GM23338 (cell line): ENCODE data around the gene ATP2A3. TPM values are rescaled to one million over a fixed set of nuclear protein-coding genes. Genes with fewer than 3 reads are reported as not detected.

Experiments
- ATAC-seq: fragments of 200-7000 bp; cut with Tn5 transposase; 3 replicates; pipeline ENCODE4 v1.9.1; 2020
- DNase-seq: peaks from one replicate; pipeline ENCODE4 v3.0.0-alpha.2; 2015; ENCODE audit warnings: low spot score
- H2AFZ ChIP-seq: fragments of 200-600 bp; sonication (generic); 2 replicates; pipeline ENCODE4 v1.8.0; 2016; ENCODE audit warnings: antibody characterized with exemption, mild to moderate bottlenecking, moderate library complexity
- H3F3A ChIP-seq: fragments of 200-600 bp; sonication (generic); replicated peaks from 2 replicates; pipeline ENCODE4 v1.8.0; 2017; ENCODE audit warnings: antibody characterized with exemption, mixed run types, low read depth
- H3K27ac ChIP-seq: fragments of 200-600 bp; sonication (generic); 2 replicates; pipeline ENCODE4 v1.6.1; 2016; ENCODE audit warnings: low read depth
- H3K27me3 ChIP-seq: fragments of 200-600 bp; sonication (generic); 2 replicates; pipeline ENCODE4 v1.8.0; 2016; ENCODE audit warnings: mild to moderate bottlenecking, mixed run types, moderate library complexity; ENCODE audit not compliant: insufficient read depth
- H3K36me3 ChIP-seq: fragments of 200-600 bp; sonication (generic); 2 replicates; pipeline ENCODE4 v1.8.0; 2016; ENCODE audit warnings: mild to moderate bottlenecking; ENCODE audit not compliant: insufficient read depth
- H3K4me1 ChIP-seq: fragments of 200-600 bp; sonication (generic); 2 replicates; pipeline ENCODE4 v1.8.0; 2016; ENCODE audit warnings: mild to moderate bottlenecking, moderate library complexity; ENCODE audit not compliant: insufficient read depth
- H3K4me2 ChIP-seq: fragments of 200-600 bp; sonication (generic); 2 replicates; pipeline ENCODE4 v1.7.1; 2017; ENCODE audit warnings: mixed run types
- H3K4me3 ChIP-seq: fragments of 200-600 bp; sonication (generic); 2 replicates; pipeline ENCODE4 v1.6.1; 2016; ENCODE audit warnings: mixed run types
- H3K79me2 ChIP-seq: fragments of 200-600 bp; sonication (generic); replicated peaks from 2 replicates; pipeline ENCODE4 v1.8.0; 2017; ENCODE audit warnings: mild to moderate bottlenecking; ENCODE audit not compliant: insufficient read depth
- H3K9me2 ChIP-seq: fragments of 200-600 bp; sonication (generic); 2 replicates; pipeline ENCODE4 v1.8.0; 2017; ENCODE audit not compliant: insufficient read depth
- H4K20me1 ChIP-seq: fragments of 200-600 bp; sonication (generic); replicated peaks from 2 replicates; pipeline ENCODE4 v1.8.0; 2017; ENCODE audit warnings: mild to moderate bottlenecking; ENCODE audit not compliant: insufficient read depth
- H3K27ac Mint-ChIP-seq: 2 replicates; pipeline ENCODE4 v1.8.0; 2020; ENCODE audit warnings: inconsistent platforms, mild to moderate bottlenecking, moderate library complexity, mixed read lengths
- H3K27me3 Mint-ChIP-seq: 3 replicates; pipeline ENCODE4 v1.8.0; 2022; ENCODE audit warnings: low read depth, mild to moderate bottlenecking, moderate library complexity, mixed read lengths, inconsistent platforms; ENCODE audit not compliant: insufficient read depth, poor library complexity
- H3K36me3 Mint-ChIP-seq: 3 replicates; pipeline ENCODE4 v1.8.0; 2021; ENCODE audit warnings: low read depth, mild to moderate bottlenecking, inconsistent platforms, moderate library complexity, mixed read lengths
- H3K4me1 Mint-ChIP-seq: 3 replicates; pipeline ENCODE4 v1.8.0; 2020; ENCODE audit warnings: mild to moderate bottlenecking, inconsistent platforms, mixed read lengths
- H3K4me3 Mint-ChIP-seq: 3 replicates; pipeline ENCODE4 v1.8.0; 2021; ENCODE audit warnings: moderate library complexity, mild to moderate bottlenecking, inconsistent platforms, mixed read lengths
- H3K9me3 Mint-ChIP-seq: 3 replicates; pipeline ENCODE4 v1.8.0; 2020; ENCODE audit warnings: moderate library complexity, mild to moderate bottlenecking, inconsistent platforms, mixed read lengths
- CREB1 ChIP-seq: fragments of 250-450 bp; sonication (Bioruptor Pico); IDR thresholded peaks from 2 replicates; pipeline ENCODE4 v1.5.0; 2020; ENCODE audit warnings: low read depth, mild to moderate bottlenecking, moderate library complexity
- CTCF ChIP-seq, 2 experiments: fragments of 200-600 bp in 1 of 2; sonication (generic) in 1 of 2; conservative IDR thresholded peaks; 2 replicates each; pipeline versions ENCODE4 v1.5.1 to v1.6.1; 2016 to 2017; ENCODE audit warnings: antibody characterized with exemption in 2 of 2, low read depth in 2 of 2, mild to moderate bottlenecking in 2 of 2, moderate library complexity in 1 of 2
- EZH2phosphoT487 ChIP-seq: fragments of 200-600 bp; sonication (generic); IDR thresholded peaks from one replicate; pipeline ENCODE4 v1.8.1; 2018; ENCODE audit warnings: antibody characterized with exemption; ENCODE audit not compliant: unreplicated experiment
- JUNB ChIP-seq: IDR thresholded peaks from one replicate; pipeline ENCODE4 v1.6.1; 2016; ENCODE audit warnings: antibody characterized with exemption; ENCODE audit not compliant: unreplicated experiment
- NANOG ChIP-seq: IDR thresholded peaks from 2 replicates; pipeline ENCODE4 v1.6.1; 2016; ENCODE audit warnings: antibody characterized with exemption, borderline replicate concordance
- POLR2AphosphoS5 ChIP-seq: IDR thresholded peaks from 2 replicates; pipeline ENCODE4 v1.6.1; 2016; ENCODE audit warnings: antibody characterized with exemption, low read depth
- REST ChIP-seq: IDR thresholded peaks from one replicate; pipeline ENCODE4 v1.6.1; 2018; ENCODE audit warnings: antibody characterized with exemption; ENCODE audit not compliant: unreplicated experiment
- STAT1 ChIP-seq: IDR thresholded peaks from one replicate; pipeline ENCODE4 v1.6.1; 2016; ENCODE audit warnings: antibody characterized with exemption; ENCODE audit not compliant: unreplicated experiment
- ZNF114 ChIP-seq: fragments of 250-450 bp; sonication (Bioruptor Pico); IDR thresholded peaks from 2 replicates; pipeline ENCODE4 v1.5.0; 2020; ENCODE audit warnings: mild to moderate bottlenecking, moderate library complexity
- ZNF331 ChIP-seq: fragments of 250-450 bp; sonication (Bioruptor Pico); IDR thresholded peaks from 2 replicates; pipeline ENCODE4 v1.5.0; 2020; ENCODE audit warnings: low read depth, mild to moderate bottlenecking, moderate library complexity
- ZNF462 ChIP-seq: fragments of 250-450 bp; sonication (Bioruptor Pico); IDR thresholded peaks from 2 replicates; pipeline ENCODE4 v1.5.0; 2020; ENCODE audit warnings: mild to moderate bottlenecking, moderate library complexity
- polyA plus RNA-seq: library from polyadenylated mRNA; unstranded; fragments of >200 nt; fragmentation: Nextera tagmentation; extraction: Ambion mirVana; gene quantifications from 2 replicates; pipeline ENCODE4 v1.2.1, GENCODE V29; 2016
- total RNA-seq: library from RNA; depleted of rRNA; stranded (reverse); fragments of >200 nt; shearing (Covaris generic); gene quantifications from 2 replicates; pipeline ENCODE4 v1.2.3, GENCODE V29; 2014

ATP2A3 gene
- total and polyA plus RNA-seq, 2 experiments from 2014 or later: 9.6 to 35.2 TPM

- H3K36me3 Mint-ChIP-seq: peaks cover 8% of the 10 kb centered on the region
- H3K4me1 Mint-ChIP-seq: peaks cover 30% of the 10 kb centered on the region
- peaks cover 9% of the 10 kb centered on the region for H3K9me3 Mint-ChIP-seq
- H3K4me2 ChIP-seq: no peak overlapping the region
- H3F3A ChIP-seq: 0 out of 2 replicates have a peak, but pooled peaks cover 3% of the 10 kb centered on the region
- no peaks in the 10 kb centered on the region for H3K9me2 ChIP-seq
- TF ChIP-seq CREB1 (CRISPR knock-in tag): no peak
- no peak for TF ChIP-seq REST
- no peak for TF ChIP-seq EZH2phosphoT487
- TF ChIP-seq ZNF462: no peak
- no peak for TF ChIP-seq CTCF (conservative IDR thresholded peaks at IDR 0.05; ENCODE audit: low read depth in 2 of 2)
- no peak for TF ChIP-seq POLR2AphosphoS5
- no peak for TF ChIP-seq ZNF331 (CRISPR knock-in tag)
- TF ChIP-seq ZNF114 (CRISPR knock-in tag): no peak
- TF ChIP-seq NANOG: no peak
- TF ChIP-seq JUNB: no peak
- TF ChIP-seq STAT1: no peak
- H3K36me3 ChIP-seq: no peaks in the 10 kb centered on the region
- H2AFZ ChIP-seq: no peak overlapping the region
- DNase-seq: no peak
- H3K4me3 ChIP-seq: no peak overlapping the region
- no peaks in the 10 kb centered on the region; the same call in 1 of the 2 replicates for H4K20me1 ChIP-seq
- no peak for ATAC-seq
- no peaks in the 10 kb centered on the region for H3K27me3 ChIP-seq
- peaks cover 23% of the 10 kb centered on the region for H3K27me3 Mint-ChIP-seq
- no peak overlapping the region for H3K4me3 Mint-ChIP-seq
- H3K27ac Mint-ChIP-seq: no peak overlapping the region
- H3K4me1 ChIP-seq: peaks cover 18% of the 10 kb centered on the region
- H3K79me2 ChIP-seq: no peaks in the 10 kb centered on the region
- H3K27ac ChIP-seq: no peak overlapping the region
These were observed 14.4 kb upstream of the ATP2A3 start for GRCh38 chr17:3978421-3979289.
